ENCODE measurements around the gene ADCY9. TPM values are rescaled to one million over a fixed set of nuclear protein-coding genes. Genes with fewer than 3 reads are reported as not detected.

The ADCY9 gene
- total RNA-seq, 1 donor from 2014 or later, result 11.4 TPM

DNA sequence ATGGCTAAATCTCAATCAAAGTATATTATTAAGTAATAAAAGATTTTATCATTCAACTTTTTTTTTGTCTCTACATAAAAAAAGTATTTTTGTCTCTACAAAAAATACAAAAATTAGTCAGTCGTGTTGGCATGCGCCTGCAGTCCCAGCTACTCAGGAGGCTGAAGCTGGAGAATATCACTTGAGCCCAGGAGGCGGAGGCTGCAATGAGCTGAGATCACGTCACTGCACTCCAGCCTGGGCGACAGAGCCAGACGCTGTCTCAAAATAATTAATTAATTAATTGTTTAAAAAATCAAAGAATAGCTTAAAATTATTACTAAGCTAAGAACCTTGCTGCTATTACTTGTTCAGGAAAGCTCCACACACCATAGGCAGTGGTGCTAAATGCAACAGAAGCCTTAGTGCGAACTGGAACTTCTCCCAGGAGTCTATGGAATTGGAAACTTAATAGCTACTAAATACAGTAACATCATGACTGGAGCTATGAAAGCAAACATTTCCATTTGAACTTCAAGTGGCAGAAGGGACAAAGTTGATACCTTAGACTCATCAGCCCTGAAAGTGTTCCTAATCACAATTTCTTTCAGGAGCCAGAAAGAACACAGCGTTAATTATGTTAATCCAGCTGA, 22.6 kb downstream of the ADCY9 start:
- H3K4me3 Mint-ChIP-seq (ENCODE audit: unreplicated experiment), result no peak overlapping the region
- no peaks in the 10 kb centered on the region for H3K36me3 Mint-ChIP-seq (ENCODE audit: low read depth, unreplicated experiment)
- no peak overlapping the region for H3K4me2 ChIP-seq (ENCODE audit: low read length)

GRCh38 chr16:4092547-4093265, 23.5 kb downstream of the ADCY9 start:
- H2AFZ ChIP-seq (ENCODE audit: low read depth, low read length), result no peak overlapping the region
- no peaks in the 10 kb centered on the region for H3K36me3 ChIP-seq (ENCODE audit: insufficient read depth, low read length)
- no peak for DNase-seq (ENCODE audit: low read depth)
- no peaks in the 10 kb centered on the region for H3K27me3 Mint-ChIP-seq (ENCODE audit: low read depth, unreplicated experiment)
- no peaks in the 10 kb centered on the region for H3K79me2 ChIP-seq (ENCODE audit: insufficient read depth, low read length)
- no peak for FAIRE-seq
- no peak overlapping the region for H3K27ac Mint-ChIP-seq (ENCODE audit: unreplicated experiment)
- H3K4me1 Mint-ChIP-seq (ENCODE audit: low read depth, unreplicated experiment), result no peaks in the 10 kb centered on the region
- H4K20me1 ChIP-seq (ENCODE audit: insufficient read depth, low read length), result no peaks in the 10 kb centered on the region
- no peak for TF ChIP-seq CTCF (IDR thresholded peaks at IDR 0.05; ENCODE audit: insufficient read depth, low read depth, low read length)
- no peak for TF ChIP-seq EZH2 (IDR thresholded peaks at IDR 0.05; ENCODE audit: insufficient read depth, low read length)
- no peaks in the 10 kb centered on the region for H3K9me3 Mint-ChIP-seq (ENCODE audit: unreplicated experiment)
- H3K4me1 ChIP-seq (ENCODE audit: insufficient read depth, low read length), result no peaks in the 10 kb centered on the region
- H3K9ac ChIP-seq (ENCODE audit: low read length), result no peak overlapping the region
- no peak overlapping the region for H3K4me2 ChIP-seq (ENCODE audit: low read length)
- no peaks in the 10 kb centered on the region for H3K36me3 Mint-ChIP-seq (ENCODE audit: low read depth, unreplicated experiment)
- H3K4me3 ChIP-seq (ENCODE audit: insufficient read depth, low read depth, low read length), result no peak overlapping the region
- no peaks in the 10 kb centered on the region for H3K9me3 ChIP-seq (ENCODE audit: insufficient read depth, low read depth, low read length)
- H3K27me3 ChIP-seq (ENCODE audit: insufficient read depth, low read length), result no peaks in the 10 kb centered on the region
- no peak overlapping the region for H3K4me3 Mint-ChIP-seq (ENCODE audit: unreplicated experiment)
- H3K27ac ChIP-seq (ENCODE audit: low read depth, low read length), result no peak overlapping the region

More for the DNA sequence above, 22.6 kb downstream of the ADCY9 start:
- Histone ChIP-seq H3K4me3 (ENCODE audit: insufficient read depth, low read depth, low read length) (no peak overlapping the region), H3K9me3 (ENCODE audit: insufficient read depth, low read depth, low read length) (no peaks in the 10 kb centered on the region), H3K27ac (ENCODE audit: low read depth, low read length) (no peak overlapping the region), H2AFZ (ENCODE audit: low read depth, low read length) (no peak overlapping the region), H3K79me2 (ENCODE audit: insufficient read depth, low read length) (no peaks in the 10 kb centered on the region), H3K4me1 (ENCODE audit: insufficient read depth, low read length) (no peaks in the 10 kb centered on the region), H3K27me3 (ENCODE audit: insufficient read depth, low read length) (no peaks in the 10 kb centered on the region), H3K9ac (ENCODE audit: low read length) (no peak overlapping the region), H4K20me1 (ENCODE audit: insufficient read depth, low read length) (no peaks in the 10 kb centered on the region), H3K36me3 (ENCODE audit: insufficient read depth, low read length) (no peaks in the 10 kb centered on the region)
- FAIRE-seq (no peak), DNase-seq (ENCODE audit: low read depth) (no peak)
- Mint-ChIP-seq H3K9me3 (ENCODE audit: unreplicated experiment) (no peaks in the 10 kb centered on the region), H3K4me1 (ENCODE audit: low read depth, unreplicated experiment) (no peaks in the 10 kb centered on the region), H3K27me3 (ENCODE audit: low read depth, unreplicated experiment) (no peaks in the 10 kb centered on the region), H3K27ac (ENCODE audit: unreplicated experiment) (no peak overlapping the region)
- no peak for TF ChIP-seq CTCF (IDR thresholded peaks at IDR 0.05; ENCODE audit: insufficient read depth, low read depth, low read length)
- TF ChIP-seq EZH2 (IDR thresholded peaks at IDR 0.05; ENCODE audit: insufficient read depth, low read length), result no peak

Measured in astrocyte (in vitro differentiated cells and primary cell).